HepG2 (cell line): Measurements from ENCODE around the gene CNTF. TPM values are rescaled to one million over a fixed set of nuclear protein-coding genes. Genes with fewer than 3 reads are reported as not detected.

ENCODE experiments used
- JDP2 ChIP-seq: sonication (generic); formaldehyde crosslinking; IDR thresholded peaks from 2 replicates; pipeline ENCODE4 v1.8.1; 2022; ENCODE audit warnings: missing genetic modification reagents, borderline replicate concordance
- LCORL ChIP-seq, 2 experiments: fragments of 450-650 bp in 1 of 2; sonication (generic) in 1 of 2; formaldehyde crosslinking in 1 of 2; IDR thresholded peaks; 2 replicates each; pipeline versions ENCODE4 v1.5.0 to v1.6.1; 2017 to 2020; ENCODE audit warnings: antibody characterized with exemption in 1 of 2, missing genetic modification reagents in 1 of 2
- NPAS2 ChIP-seq: sonication (generic); formaldehyde crosslinking; IDR thresholded peaks from 2 replicates; pipeline ENCODE4 v1.8.0; 2022; ENCODE audit warnings: mild to moderate bottlenecking, missing genetic modification reagents, borderline replicate concordance
- YEATS4 ChIP-seq: sonication (generic); formaldehyde crosslinking; IDR thresholded peaks from 2 replicates; pipeline ENCODE4 v1.4.0; 2020; ENCODE audit warnings: missing genetic modification reagents, borderline replicate concordance
- ZNF12 ChIP-seq: sonication (generic); formaldehyde crosslinking; IDR thresholded peaks from 2 replicates; pipeline ENCODE4 v1.5.0; 2020; ENCODE audit warnings: missing genetic modification reagents
- ZNF17 ChIP-seq: sonication (generic); formaldehyde crosslinking; IDR thresholded peaks from 2 replicates; pipeline ENCODE4 v1.5.0; 2020; ENCODE audit warnings: mild to moderate bottlenecking, missing genetic modification reagents
- ZNF318 ChIP-seq: sonication (generic); formaldehyde crosslinking; IDR thresholded peaks from 2 replicates; pipeline ENCODE4 v1.4.0; 2020; ENCODE audit warnings: mild to moderate bottlenecking, missing genetic modification reagents
- ZNF407 ChIP-seq: sonication (generic); formaldehyde crosslinking; IDR thresholded peaks from one replicate; pipeline ENCODE4 v1.5.1; 2020; ENCODE audit warnings: mild to moderate bottlenecking, missing genetic modification reagents; ENCODE audit errors: not compliant biosample characterization
- ZNF546 ChIP-seq: sonication (generic); formaldehyde crosslinking; conservative IDR thresholded peaks from 2 replicates; pipeline ENCODE4 v1.8.1; 2023; ENCODE audit warnings: mild to moderate bottlenecking, missing genetic modification reagents
- ZSCAN22 ChIP-seq: sonication (generic); formaldehyde crosslinking; IDR thresholded peaks from 2 replicates; pipeline ENCODE4 v1.4.0; 2020; ENCODE audit warnings: mild to moderate bottlenecking, missing genetic modification reagents
- polyA plus RNA-seq, 8 experiments: library from polyadenylated mRNA; depleted of rRNA in 3 of 8; stranded (reverse) in 7 of 8; unstranded in 1 of 8; fragments of >200 nt; fragmentation: Illumina TruSeq in 4 of 8; extraction: Trizol in 4 of 8; gene quantifications; 2 replicates each; pipeline versions ENCODE4 v1.2.1 to v1.2.3, GENCODE V29; 2011 to 2016; ENCODE audit warnings: low read depth in 4 of 8, missing spikeins in 1 of 8, mixed read lengths in 1 of 8; ENCODE audit not compliant: insufficient read depth in 1 of 8
- total RNA-seq, 5 experiments: library from RNA; depleted of rRNA; stranded (reverse); fragments of >200 nt; fragmentation: Illumina TruSeq; extraction: Trizol; gene quantifications; 2 replicates each; pipeline ENCODE4 v1.2.3, GENCODE V29; 2016; ENCODE audit warnings: low read depth in 1 of 5
- TF ChIP-seq, protein P1 (sequence below): sonication (generic); formaldehyde crosslinking; IDR thresholded peaks from 2 replicates; pipeline ENCODE4 v1.8.1; 2023; ENCODE audit warnings: mild to moderate bottlenecking, moderate library complexity, missing genetic modification reagents

The CNTF gene
- total and polyA plus RNA-seq, 2 of the 13 experiments (the other 11 are each of a cell fraction or from before 2014, with no cell fraction given), result 0.51 to 2.3 TPM

GRCh38 chr11:58578136-58578634, 44.3 kb upstream of the CNTF start (continued):
- TF ChIP-seq ZNF318 (CRISPR knock-in tag) (no peak), JDP2 (CRISPR knock-in tag) (no peak), ZNF17 (CRISPR knock-in tag) (no peak), ZNF546 (CRISPR knock-in tag) (peak; percentile 40; the same call in 1 of the 2 replicates), ZSCAN22 (CRISPR knock-in tag) (no peak), ZNF12 (CRISPR knock-in tag) (no peak; the same call in 1 of the 2 replicates), LCORL (IDR thresholded peaks at IDR 0.05) (no peak), LCORL (CRISPR knock-in tag; IDR thresholded peaks at IDR 0.05) (peak; percentile 59; the same call in 1 of the 2 replicates), ZNF407 (CRISPR knock-in tag) (no peak), YEATS4 (CRISPR knock-in tag) (peak; percentile 68), NPAS2 (CRISPR knock-in tag) (no peak)
- TF ChIP-seq, protein P1, sequence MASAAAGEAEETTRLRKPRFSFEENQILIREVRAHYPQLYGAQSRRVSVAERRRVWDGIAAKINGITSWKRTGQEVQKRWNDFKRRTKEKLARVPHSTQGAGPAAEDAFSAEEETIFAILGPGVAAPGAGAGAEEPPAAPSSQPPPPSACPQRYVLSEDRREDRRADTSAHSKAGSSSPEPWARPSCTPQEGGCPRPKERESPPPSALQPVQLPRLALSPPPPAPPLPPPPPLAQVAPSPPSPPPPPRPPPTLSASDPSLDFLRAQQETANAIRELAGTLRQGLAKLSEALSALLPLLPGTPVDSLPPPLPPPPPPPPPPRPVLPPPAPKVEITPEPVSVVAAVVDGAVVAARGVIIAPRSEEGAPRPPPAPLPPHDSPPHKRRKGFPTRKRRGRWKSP (CRISPR knock-in tag), result no peak
